GM23338 (cell line): ENCODE measurements around the gene KEL. TPM values are rescaled to one million over a fixed set of nuclear protein-coding genes. Genes with fewer than 3 reads are reported as not detected.

Experiments used
- ATAC-seq: fragments of 200-7000 bp; cut with Tn5 transposase; 3 replicates; pipeline ENCODE4 v1.9.1; 2020
- DNase-seq: peaks from one replicate; pipeline ENCODE4 v3.0.0-alpha.2; 2015; ENCODE audit warnings: low spot score
- H2AFZ ChIP-seq: fragments of 200-600 bp; sonication (generic); 2 replicates; pipeline ENCODE4 v1.8.0; 2016; ENCODE audit warnings: antibody characterized with exemption, mild to moderate bottlenecking, moderate library complexity
- H3F3A ChIP-seq: fragments of 200-600 bp; sonication (generic); replicated peaks from 2 replicates; pipeline ENCODE4 v1.8.0; 2017; ENCODE audit warnings: antibody characterized with exemption, mixed run types, low read depth
- H3K27ac ChIP-seq: fragments of 200-600 bp; sonication (generic); 2 replicates; pipeline ENCODE4 v1.6.1; 2016; ENCODE audit warnings: low read depth
- H3K27me3 ChIP-seq: fragments of 200-600 bp; sonication (generic); 2 replicates; pipeline ENCODE4 v1.8.0; 2016; ENCODE audit warnings: mild to moderate bottlenecking, mixed run types, moderate library complexity; ENCODE audit not compliant: insufficient read depth
- H3K36me3 ChIP-seq: fragments of 200-600 bp; sonication (generic); 2 replicates; pipeline ENCODE4 v1.8.0; 2016; ENCODE audit warnings: mild to moderate bottlenecking; ENCODE audit not compliant: insufficient read depth
- H3K4me1 ChIP-seq: fragments of 200-600 bp; sonication (generic); 2 replicates; pipeline ENCODE4 v1.8.0; 2016; ENCODE audit warnings: mild to moderate bottlenecking, moderate library complexity; ENCODE audit not compliant: insufficient read depth
- H3K4me2 ChIP-seq: fragments of 200-600 bp; sonication (generic); 2 replicates; pipeline ENCODE4 v1.7.1; 2017; ENCODE audit warnings: mixed run types
- H3K4me3 ChIP-seq: fragments of 200-600 bp; sonication (generic); 2 replicates; pipeline ENCODE4 v1.6.1; 2016; ENCODE audit warnings: mixed run types
- H3K79me2 ChIP-seq: fragments of 200-600 bp; sonication (generic); replicated peaks from 2 replicates; pipeline ENCODE4 v1.8.0; 2017; ENCODE audit warnings: mild to moderate bottlenecking; ENCODE audit not compliant: insufficient read depth
- H3K9me2 ChIP-seq: fragments of 200-600 bp; sonication (generic); 2 replicates; pipeline ENCODE4 v1.8.0; 2017; ENCODE audit not compliant: insufficient read depth
- H4K20me1 ChIP-seq: fragments of 200-600 bp; sonication (generic); replicated peaks from 2 replicates; pipeline ENCODE4 v1.8.0; 2017; ENCODE audit warnings: mild to moderate bottlenecking; ENCODE audit not compliant: insufficient read depth
- H3K27ac Mint-ChIP-seq: 2 replicates; pipeline ENCODE4 v1.8.0; 2020; ENCODE audit warnings: inconsistent platforms, mild to moderate bottlenecking, moderate library complexity, mixed read lengths
- H3K27me3 Mint-ChIP-seq: 3 replicates; pipeline ENCODE4 v1.8.0; 2022; ENCODE audit warnings: low read depth, mild to moderate bottlenecking, moderate library complexity, mixed read lengths, inconsistent platforms; ENCODE audit not compliant: insufficient read depth, poor library complexity
- H3K36me3 Mint-ChIP-seq: 3 replicates; pipeline ENCODE4 v1.8.0; 2021; ENCODE audit warnings: low read depth, mild to moderate bottlenecking, inconsistent platforms, moderate library complexity, mixed read lengths
- H3K4me1 Mint-ChIP-seq: 3 replicates; pipeline ENCODE4 v1.8.0; 2020; ENCODE audit warnings: mild to moderate bottlenecking, inconsistent platforms, mixed read lengths
- H3K4me3 Mint-ChIP-seq: 3 replicates; pipeline ENCODE4 v1.8.0; 2021; ENCODE audit warnings: moderate library complexity, mild to moderate bottlenecking, inconsistent platforms, mixed read lengths
- H3K9me3 Mint-ChIP-seq: 3 replicates; pipeline ENCODE4 v1.8.0; 2020; ENCODE audit warnings: moderate library complexity, mild to moderate bottlenecking, inconsistent platforms, mixed read lengths
- CREB1 ChIP-seq: fragments of 250-450 bp; sonication (Bioruptor Pico); IDR thresholded peaks from 2 replicates; pipeline ENCODE4 v1.5.0; 2020; ENCODE audit warnings: low read depth, mild to moderate bottlenecking, moderate library complexity
- CTCF ChIP-seq, 2 experiments: fragments of 200-600 bp in 1 of 2; sonication (generic) in 1 of 2; conservative IDR thresholded peaks; 2 replicates each; pipeline versions ENCODE4 v1.5.1 to v1.6.1; 2016 to 2017; ENCODE audit warnings: antibody characterized with exemption in 2 of 2, low read depth in 2 of 2, mild to moderate bottlenecking in 2 of 2, moderate library complexity in 1 of 2
- ETS1 ChIP-seq: IDR thresholded peaks from 2 replicates; pipeline ENCODE4 v1.6.1; 2016; ENCODE audit warnings: antibody characterized with exemption
- EZH2 ChIP-seq: fragments of 200-600 bp; sonication (generic); IDR thresholded peaks from one replicate; pipeline ENCODE4 v1.8.0; 2017; ENCODE audit warnings: antibody characterized with exemption, mild to moderate bottlenecking, low read depth; ENCODE audit not compliant: unreplicated experiment
- EZH2phosphoT487 ChIP-seq: fragments of 200-600 bp; sonication (generic); IDR thresholded peaks from one replicate; pipeline ENCODE4 v1.8.1; 2018; ENCODE audit warnings: antibody characterized with exemption; ENCODE audit not compliant: unreplicated experiment
- JUNB ChIP-seq: IDR thresholded peaks from one replicate; pipeline ENCODE4 v1.6.1; 2016; ENCODE audit warnings: antibody characterized with exemption; ENCODE audit not compliant: unreplicated experiment
- NANOG ChIP-seq: IDR thresholded peaks from 2 replicates; pipeline ENCODE4 v1.6.1; 2016; ENCODE audit warnings: antibody characterized with exemption, borderline replicate concordance
- POLR2AphosphoS5 ChIP-seq: IDR thresholded peaks from 2 replicates; pipeline ENCODE4 v1.6.1; 2016; ENCODE audit warnings: antibody characterized with exemption, low read depth
- REST ChIP-seq: IDR thresholded peaks from one replicate; pipeline ENCODE4 v1.6.1; 2018; ENCODE audit warnings: antibody characterized with exemption; ENCODE audit not compliant: unreplicated experiment
- STAT1 ChIP-seq: IDR thresholded peaks from one replicate; pipeline ENCODE4 v1.6.1; 2016; ENCODE audit warnings: antibody characterized with exemption; ENCODE audit not compliant: unreplicated experiment
- ZNF114 ChIP-seq: fragments of 250-450 bp; sonication (Bioruptor Pico); IDR thresholded peaks from 2 replicates; pipeline ENCODE4 v1.5.0; 2020; ENCODE audit warnings: mild to moderate bottlenecking, moderate library complexity
- ZNF331 ChIP-seq: fragments of 250-450 bp; sonication (Bioruptor Pico); IDR thresholded peaks from 2 replicates; pipeline ENCODE4 v1.5.0; 2020; ENCODE audit warnings: low read depth, mild to moderate bottlenecking, moderate library complexity
- polyA plus RNA-seq: library from polyadenylated mRNA; unstranded; fragments of >200 nt; fragmentation: Nextera tagmentation; extraction: Ambion mirVana; gene quantifications from 2 replicates; pipeline ENCODE4 v1.2.1, GENCODE V29; 2016
- total RNA-seq: library from RNA; depleted of rRNA; stranded (reverse); fragments of >200 nt; shearing (Covaris generic); gene quantifications from 2 replicates; pipeline ENCODE4 v1.2.3, GENCODE V29; 2014

Gene KEL
- total and polyA plus RNA-seq, 2 experiments from 2014 or later = 1.2 to 3.6 TPM

GRCh38 chr7:142939226-142939910 lies 22.8 kb downstream of the KEL start, which contains the start of gene LLCFC1:
TSS of gene LLCFC1 (plus strand) at chr7:142939484. CDS start at chr7:142939622, 138 bp downstream.
- DNase-seq (peak; percentile 84), ATAC-seq (peak; percentile 97)
- Mint-ChIP-seq H3K4me3 (no peak within 1 kb of the TSS), H3K27ac (peak within 1 kb of the TSS; percentile 10; the same call in 1 of the 2 replicates), H3K36me3 (no peaks in the 10 kb centered on the region), H3K4me1 (peaks cover 3% of the 10 kb centered on the region), H3K27me3 (peaks cover 6% of the 10 kb centered on the region), H3K9me3 (no peaks in the 10 kb centered on the region)
- Histone ChIP-seq H3K4me2 (no peak within 1 kb of the TSS), H3K79me2 (no peaks in the 10 kb centered on the region), H3K9me2 (0 out of 2 replicates have a peak, but pooled peaks cover 7% of the 10 kb centered on the region), H2AFZ (peak within 1 kb of the TSS; percentile 90; the same call in 1 of the 2 replicates), H3F3A (no peaks in the 10 kb centered on the region), H3K27ac (no peak within 1 kb of the TSS), H3K36me3 (no peaks in the 10 kb centered on the region), H4K20me1 (no peaks in the 10 kb centered on the region), H3K27me3 (no peaks in the 10 kb centered on the region), H3K4me1 (no peaks in the 10 kb centered on the region), H3K4me3 (no peak within 1 kb of the TSS)
- TF ChIP-seq CTCF (conservative IDR thresholded peaks at IDR 0.05; ENCODE audit: low read depth in 2 of 2) = peak; percentile 72 to 80
- TF ChIP-seq POLR2AphosphoS5 = no peak
- no peak for TF ChIP-seq NANOG
- no peak for TF ChIP-seq EZH2
- no peak for TF ChIP-seq ZNF114 (CRISPR knock-in tag)

GRCh38 chr7:142938611-142939010 lies 23.6 kb downstream of the KEL start:
- no peaks in the 10 kb centered on the region for H3K79me2 ChIP-seq
- no peak overlapping the region for H3K4me3 ChIP-seq
- H2AFZ ChIP-seq = no peak overlapping the region
- no peaks in the 10 kb centered on the region for H3F3A ChIP-seq
- no peaks in the 10 kb centered on the region for H4K20me1 ChIP-seq
- Mint-ChIP-seq H3K27me3 (peaks cover 6% of the 10 kb centered on the region), H3K4me3 (no peak overlapping the region), H3K27ac (no peak overlapping the region), H3K36me3 (no peaks in the 10 kb centered on the region), H3K9me3 (no peaks in the 10 kb centered on the region), H3K4me1 (peaks cover 3% of the 10 kb centered on the region)
- no peak for DNase-seq
- 0 out of 2 replicates have a peak, but pooled peaks cover 5% of the 10 kb centered on the region for H3K9me2 ChIP-seq
- H3K4me2 ChIP-seq = no peak overlapping the region
- H3K27me3 ChIP-seq = no peaks in the 10 kb centered on the region
- H3K4me1 ChIP-seq = no peaks in the 10 kb centered on the region
- no peak overlapping the region for H3K27ac ChIP-seq
- H3K36me3 ChIP-seq = no peaks in the 10 kb centered on the region
- ATAC-seq = no peak
- TF ChIP-seq POLR2AphosphoS5 (no peak), STAT1 (no peak), CREB1 (CRISPR knock-in tag) (no peak), ZNF114 (CRISPR knock-in tag) (no peak), EZH2 (no peak), REST (no peak), CTCF (conservative IDR thresholded peaks at IDR 0.05; ENCODE audit: low read depth in 2 of 2) (no peak), EZH2phosphoT487 (no peak), JUNB (no peak), NANOG (no peak), ETS1 (no peak), ZNF331 (no peak)
